A549 treated with Hydrocortisone at 1 μM for 4 hours (cell line): ENCODE measurements around the gene MAP3K20. TPM values are rescaled to one million over a fixed set of nuclear protein-coding genes. Genes with fewer than 3 reads are reported as not detected.

Experiments used
- total RNA-seq: library from RNA; stranded (reverse); fragments of 200-300 nt; extraction: Qiagen RNA extraction; gene quantifications from 5 replicates; pipeline ENCODE4 v1.2.3, GENCODE V29; 2022

MAP3K20 gene
- total RNA-seq: 23.5 to 38.7 TPM (median 28.0 TPM) in 5 replicates

GRCh38 chr2:173075781-173076580, at the start of gene MAP3K20:
TSS of gene MAP3K20 (plus strand) at chr2:173075846. CDS start at chr2:173091032, 15,186 bp downstream.

